Large intestine (tissue), 3 donors: Measurements from ENCODE around the gene SORCS2. TPM values are rescaled to one million over a fixed set of nuclear protein-coding genes. Genes with fewer than 3 reads are reported as not detected.

Experiments
- DNase-seq, 2 donors: peaks; one replicate each; pipeline versions ENCODE4 v3.0.0 to v3.0.0-alpha.2; 2013
- H3K27ac ChIP-seq: one replicate; pipeline ENCODE4 v1.5.1; 2013; ENCODE audit warnings: low read length
- H3K27me3 ChIP-seq: 2 replicates; pipeline ENCODE4 v1.6.1; 2013; ENCODE audit warnings: low read length; ENCODE audit not compliant: control insufficient read depth, insufficient read depth
- H3K36me3 ChIP-seq: 2 replicates; pipeline ENCODE4 v1.6.1; 2013; ENCODE audit warnings: low read length; ENCODE audit not compliant: control insufficient read depth, insufficient read depth
- H3K4me1 ChIP-seq: one replicate; pipeline ENCODE4 v1.6.1; 2013; ENCODE audit warnings: low read length; ENCODE audit not compliant: control insufficient read depth, insufficient read depth
- H3K4me3 ChIP-seq: one replicate; pipeline ENCODE4 v1.5.1; 2013; ENCODE audit warnings: low read length
- H3K9me3 ChIP-seq: one replicate; pipeline ENCODE4 v1.6.1; 2013; ENCODE audit warnings: mild to moderate bottlenecking, low read depth, low read length, moderate library complexity; ENCODE audit not compliant: control insufficient read depth
- WGBS: methylation state at CpG from one replicate; pipeline ENCODE4 v1.1.5; 2013; ENCODE audit warnings: low lambda C conversion rate; ENCODE audit not compliant: insufficient coverage; 5-methylcytosine and 5-hydroxymethylcytosine counted together
- polyA plus RNA-seq: library from polyadenylated mRNA; unstranded; fragments of 120-200 nt; gene quantifications from one replicate; pipeline ENCODE4 v1.2.1, GENCODE V29; 2013

SORCS2 gene
- polyA plus RNA-seq, 1 donor, result 3.6 TPM

DNA sequence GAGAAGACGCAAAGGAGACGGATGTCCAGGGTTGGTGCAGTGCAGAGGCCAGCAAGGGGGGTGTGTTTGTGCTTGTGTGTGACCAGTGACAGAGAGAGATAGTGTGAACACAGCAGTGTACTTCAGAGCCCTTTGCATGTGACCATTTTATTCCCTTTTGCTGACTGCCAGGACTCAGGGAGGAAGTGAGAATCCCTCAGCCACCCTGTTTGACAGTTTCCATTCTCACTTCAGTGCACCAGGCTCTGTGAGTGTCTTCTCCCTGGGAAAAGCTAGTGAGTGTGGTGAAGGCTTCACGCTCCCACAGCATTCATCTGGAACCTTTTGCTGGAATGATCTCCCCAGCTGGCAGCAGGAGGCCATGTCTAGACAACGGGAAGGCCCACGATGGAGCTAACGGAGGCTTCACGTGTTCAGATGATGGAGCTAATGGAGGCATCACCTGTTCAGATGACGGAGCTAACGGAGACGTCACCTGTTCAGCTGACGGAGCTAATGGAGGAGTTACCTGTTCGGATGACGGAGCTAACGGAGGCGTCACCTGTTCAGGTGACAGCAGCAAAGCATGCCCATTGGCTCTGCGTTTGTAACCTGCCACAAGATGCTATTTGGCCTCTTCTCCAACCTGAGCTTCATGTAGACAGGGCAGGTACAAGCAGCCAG is 551.9 kb downstream of the SORCS2 start:
- Histone ChIP-seq H3K27ac (no peak overlapping the region), H3K9me3 (no peaks in the 10 kb centered on the region)

DNA sequence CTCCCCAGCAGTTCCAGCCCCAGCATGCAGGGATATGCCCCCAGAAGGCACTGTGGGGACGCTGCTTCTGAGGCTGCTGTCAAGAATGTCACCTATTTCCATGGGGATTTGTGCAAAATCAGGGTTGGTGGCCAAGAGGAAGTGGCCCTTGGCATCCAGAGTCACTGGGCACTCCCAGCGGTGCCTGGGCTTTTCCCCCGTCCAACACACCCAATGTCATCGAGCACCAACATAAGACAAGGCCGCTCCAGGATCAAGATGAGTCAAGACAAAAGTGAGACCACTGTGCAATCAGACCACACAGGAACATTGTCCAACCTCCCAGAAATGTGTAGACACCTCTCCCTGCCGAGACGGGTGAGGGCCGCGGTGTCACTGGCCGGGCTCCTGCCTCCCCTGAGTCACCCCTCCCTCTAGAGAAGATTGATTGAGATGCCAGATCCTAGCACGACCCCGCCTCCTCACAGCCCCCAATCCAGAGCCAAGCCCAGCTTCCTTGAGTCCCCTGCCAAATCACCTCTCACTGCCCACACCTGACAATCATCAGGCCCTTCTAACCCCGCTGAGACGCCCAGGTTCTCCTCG is 553.1 kb downstream of the SORCS2 start:
- no CpG with 5 or more reads among the region's 15 CpGs for WGBS

More for the DNA sequence above, 551.9 kb downstream of the SORCS2 start:
- H3K27me3 ChIP-seq, result no peaks in the 10 kb centered on the region
- no peaks in the 10 kb centered on the region for H3K4me1 ChIP-seq
- H3K36me3 ChIP-seq, result no peaks in the 10 kb centered on the region
- DNase-seq, result no peak
- no CpG with 5 or more reads among the region's 16 CpGs for WGBS
- no peak overlapping the region for H3K4me3 ChIP-seq

DNA sequence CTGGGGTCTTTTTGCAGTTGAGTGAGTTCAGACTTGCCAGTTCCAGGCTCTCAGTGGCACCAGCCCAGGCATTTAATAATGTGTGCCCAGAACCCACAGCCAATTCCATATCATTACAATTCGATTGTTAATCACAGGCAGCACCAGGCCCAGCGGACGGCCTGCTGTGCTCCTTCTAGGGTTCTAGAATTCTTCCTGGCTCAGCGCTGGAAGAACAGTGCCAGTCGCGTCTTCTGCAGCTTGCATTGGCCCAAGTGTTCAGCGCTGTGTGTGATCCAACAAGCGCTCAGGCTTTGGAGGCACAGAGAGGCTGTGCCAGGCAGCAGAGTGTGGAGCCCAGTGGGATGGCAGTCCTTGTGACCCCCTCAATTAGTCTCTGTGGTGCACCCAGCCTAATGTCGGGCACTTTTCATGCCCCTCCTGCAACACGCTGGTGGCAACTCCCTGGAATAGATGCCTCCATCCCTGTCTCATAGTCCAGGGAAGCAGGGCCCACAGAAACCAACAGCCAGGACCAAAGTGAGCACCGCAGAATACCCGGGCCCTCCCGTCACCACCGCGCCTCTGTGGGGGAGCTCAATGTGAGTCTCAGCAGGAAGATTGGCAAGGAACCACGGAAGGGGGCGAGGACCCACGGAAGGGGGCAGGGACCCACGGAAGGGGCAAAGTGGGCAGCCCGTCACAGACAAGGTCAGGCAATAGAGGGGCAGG is 554.2 kb downstream of the SORCS2 start:
- H3K4me3 ChIP-seq, result no peak overlapping the region
- no peaks in the 10 kb centered on the region for H3K27me3 ChIP-seq
- no peaks in the 10 kb centered on the region for H3K9me3 ChIP-seq
- H3K27ac ChIP-seq, result no peak overlapping the region
- no peaks in the 10 kb centered on the region for H3K4me1 ChIP-seq
- no peak for DNase-seq
- no peaks in the 10 kb centered on the region for H3K36me3 ChIP-seq
- WGBS, result no CpG with 5 or more reads among the region's 20 CpGs

More for the DNA sequence above, 553.1 kb downstream of the SORCS2 start:
- Histone ChIP-seq H3K27ac (no peak overlapping the region), H3K27me3 (no peaks in the 10 kb centered on the region), H3K4me3 (no peak overlapping the region), H3K36me3 (no peaks in the 10 kb centered on the region), H3K4me1 (no peaks in the 10 kb centered on the region), H3K9me3 (no peaks in the 10 kb centered on the region)
- no peak for DNase-seq

DNA sequence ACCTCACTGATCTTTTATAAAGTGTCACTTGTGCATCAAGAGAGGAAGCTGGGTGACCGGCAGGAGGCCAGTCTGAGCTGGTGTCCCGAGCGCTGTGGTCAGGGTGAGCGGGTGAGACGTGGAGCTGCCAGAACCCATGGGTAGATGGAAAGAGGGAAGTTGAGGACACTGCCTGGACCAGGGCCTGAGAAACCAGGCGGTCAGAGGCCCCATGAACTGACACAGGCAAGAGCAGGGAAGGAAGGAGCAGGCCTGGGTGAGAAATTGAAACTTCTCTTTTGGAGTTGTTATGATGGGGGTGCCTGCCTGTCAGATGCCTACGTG is 554.7 kb downstream of the SORCS2 start:
- no peaks in the 10 kb centered on the region for H3K36me3 ChIP-seq
- H3K9me3 ChIP-seq, result no peaks in the 10 kb centered on the region
- H3K27ac ChIP-seq, result no peak overlapping the region
- no peaks in the 10 kb centered on the region for H3K4me1 ChIP-seq
- DNase-seq, result no peak
- H3K27me3 ChIP-seq, result no peaks in the 10 kb centered on the region
- 100% methylated on average over 2 of the region's 7 CpGs for WGBS
- no peak overlapping the region for H3K4me3 ChIP-seq

DNA sequence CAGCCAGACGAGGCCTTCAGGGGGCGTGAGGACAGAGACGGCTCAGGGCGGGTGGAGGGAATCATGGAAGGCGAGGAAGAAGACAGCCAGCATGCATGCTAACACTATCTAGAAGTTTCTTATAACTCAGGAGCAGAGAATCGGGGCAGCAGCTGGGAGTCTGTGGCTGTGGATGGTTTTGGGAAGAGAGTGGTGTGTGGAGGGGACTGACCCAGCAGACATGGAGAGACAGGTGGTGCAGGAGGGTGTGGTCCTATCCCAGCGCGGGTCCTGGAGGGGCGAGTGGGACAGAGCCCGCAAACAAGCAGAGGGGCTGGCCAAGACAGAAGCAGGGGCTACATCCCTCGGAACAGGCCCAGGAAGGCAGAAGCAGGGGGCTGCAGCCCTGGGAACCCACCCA is 555.2 kb downstream of the SORCS2 start:
- no peak overlapping the region for H3K27ac ChIP-seq
- no peak for DNase-seq
- no peak overlapping the region for H3K4me3 ChIP-seq
- H3K36me3 ChIP-seq, result no peaks in the 10 kb centered on the region
- no peaks in the 10 kb centered on the region for H3K4me1 ChIP-seq
- no peaks in the 10 kb centered on the region for H3K9me3 ChIP-seq
- no peaks in the 10 kb centered on the region for H3K27me3 ChIP-seq
- WGBS, result no CpG with 5 or more reads among the region's 11 CpGs

DNA sequence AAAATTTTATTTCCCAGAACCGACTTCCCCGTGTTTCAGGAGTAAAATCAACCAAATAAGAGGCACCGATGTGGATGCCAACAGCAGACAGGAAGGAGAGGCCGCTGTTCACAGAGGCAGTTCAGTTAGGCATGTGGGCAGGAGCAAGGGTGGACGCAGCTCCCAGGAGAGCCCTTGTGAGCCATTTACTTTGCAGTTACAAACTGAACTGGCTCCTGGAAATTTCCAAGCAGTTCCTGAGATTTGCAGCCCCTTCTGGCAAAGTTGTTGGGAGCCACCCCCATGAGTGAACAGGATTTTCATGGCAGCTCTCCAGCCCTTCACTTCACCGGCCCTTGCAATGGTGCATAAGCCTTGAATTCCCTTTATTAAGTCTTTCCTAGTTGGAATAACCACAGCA is 558.2 kb downstream of the SORCS2 start:
- Histone ChIP-seq H3K9me3 (no peaks in the 10 kb centered on the region), H3K27ac (no peak overlapping the region), H3K27me3 (no peaks in the 10 kb centered on the region), H3K4me1 (no peaks in the 10 kb centered on the region), H3K4me3 (no peak overlapping the region), H3K36me3 (no peaks in the 10 kb centered on the region)
- whole genome bisulfite sequencing, result no CpG with 5 or more reads among the region's 6 CpGs
- no peak for DNase-seq

DNA sequence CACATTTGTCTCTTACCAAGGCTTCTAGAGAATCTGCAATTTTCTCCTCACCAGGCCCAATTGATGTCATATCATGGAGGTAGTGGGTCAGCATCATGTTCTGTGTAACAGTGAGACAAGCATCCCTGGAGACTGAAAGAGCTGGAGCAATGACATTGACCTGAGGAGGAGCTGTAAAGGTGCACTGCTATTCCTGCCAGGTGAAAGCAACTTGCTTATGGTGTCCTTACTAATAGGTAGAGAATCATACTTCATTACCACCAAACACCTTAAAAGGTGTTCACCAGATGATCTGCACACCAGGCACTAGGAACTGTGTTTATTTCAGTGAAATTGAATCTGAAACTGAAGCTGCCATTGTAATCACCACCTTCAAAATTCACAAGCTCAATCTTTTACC is 558.6 kb downstream of the SORCS2 start:
- H3K4me3 ChIP-seq, result no peak overlapping the region
- no peaks in the 10 kb centered on the region for H3K4me1 ChIP-seq
- H3K27ac ChIP-seq, result no peak overlapping the region

DNA sequence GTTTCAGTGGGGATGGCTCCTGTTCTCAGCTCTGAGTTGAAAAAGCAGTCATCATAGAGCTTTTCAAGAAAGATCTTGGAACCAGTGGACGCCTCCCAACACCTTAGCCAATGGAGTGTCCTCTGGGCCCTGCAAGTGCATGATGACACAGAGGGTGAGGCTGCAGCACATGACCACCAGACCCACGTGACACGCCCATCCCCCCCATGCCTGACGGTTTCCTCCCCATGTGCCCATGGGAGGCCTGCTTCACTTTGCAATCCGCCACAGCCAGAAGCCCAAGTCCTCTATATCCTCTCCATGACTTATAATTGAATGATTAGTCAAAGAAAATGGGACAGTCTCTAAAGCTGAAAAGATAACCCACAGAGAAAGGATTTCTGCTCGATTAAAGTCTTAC is 560.3 kb downstream of the SORCS2 start:
- peaks cover 3% of the 10 kb centered on the region for H3K36me3 ChIP-seq
- no peaks in the 10 kb centered on the region for H3K9me3 ChIP-seq
- H3K27me3 ChIP-seq, result no peaks in the 10 kb centered on the region
- H3K4me3 ChIP-seq, result no peak overlapping the region
- no peaks in the 10 kb centered on the region for H3K4me1 ChIP-seq
- 80% methylated on average over 1 of the region's 6 CpGs for WGBS
- DNase-seq, result no peak
- no peak overlapping the region for H3K27ac ChIP-seq

More for the DNA sequence above, 558.6 kb downstream of the SORCS2 start:
- Histone ChIP-seq H3K36me3 (no peaks in the 10 kb centered on the region), H3K27me3 (no peaks in the 10 kb centered on the region), H3K9me3 (no peaks in the 10 kb centered on the region)
- DNase-seq, result no peak

DNA sequence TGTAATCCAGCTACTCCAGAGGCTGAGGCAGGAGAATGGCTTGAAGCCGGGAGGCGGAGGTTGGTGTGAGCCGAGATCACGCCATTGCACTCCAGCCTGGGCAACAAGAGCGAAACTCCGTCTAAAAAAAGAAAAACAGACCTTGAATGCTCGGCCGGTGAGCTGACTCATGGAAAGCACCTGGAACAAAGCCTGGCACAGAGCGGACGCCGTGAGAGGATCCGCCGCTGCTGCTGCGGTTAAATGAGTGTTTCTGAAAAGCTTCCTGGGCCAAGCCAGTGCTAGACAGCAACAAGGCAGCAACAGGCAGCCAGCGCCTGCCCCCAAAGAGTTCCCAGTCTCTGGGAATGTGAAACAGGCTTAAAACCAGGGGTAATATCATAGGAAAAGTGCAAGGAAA is 560.9 kb downstream of the SORCS2 start:
- no peaks in the 10 kb centered on the region for H3K4me1 ChIP-seq
- no CpG with 5 or more reads among the region's 15 CpGs for WGBS
- H3K27ac ChIP-seq, result no peak overlapping the region
- H3K9me3 ChIP-seq, result no peaks in the 10 kb centered on the region
- no peak overlapping the region for H3K4me3 ChIP-seq
- H3K36me3 ChIP-seq, result peaks cover 6% of the 10 kb centered on the region
- DNase-seq, result no peak
- H3K27me3 ChIP-seq, result no peaks in the 10 kb centered on the region

DNA sequence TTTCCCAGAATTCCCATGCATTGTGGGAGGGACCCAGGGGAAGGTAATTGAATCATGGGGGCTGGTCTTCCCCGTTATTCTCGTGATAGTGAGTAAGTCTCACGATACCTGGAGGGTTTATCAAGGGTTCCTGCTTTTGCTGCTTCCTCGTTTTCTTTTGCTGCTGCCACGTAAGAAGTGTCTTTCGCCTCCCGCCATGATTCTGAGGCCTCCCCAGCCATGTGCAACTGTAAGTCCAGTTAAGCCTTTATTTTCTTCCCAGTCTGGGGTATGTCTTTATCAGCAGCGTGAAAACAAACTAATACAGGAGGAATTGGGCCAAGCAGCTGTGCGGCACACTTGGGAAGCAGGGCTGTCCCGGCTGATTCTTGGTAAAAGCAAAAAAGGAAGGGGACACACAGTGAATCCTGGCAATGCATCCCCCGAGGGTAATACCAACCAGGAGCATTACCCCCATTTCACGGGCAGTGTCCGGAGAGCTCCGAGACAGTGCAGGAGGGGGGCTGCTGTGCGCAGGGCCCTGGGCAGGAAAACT is 561.7 kb downstream of the SORCS2 start:
- WGBS, result 100% methylated on average over 1 of the region's 15 CpGs
- Histone ChIP-seq H3K27ac (no peak overlapping the region), H3K36me3 (peaks cover 10% of the 10 kb centered on the region), H3K9me3 (no peaks in the 10 kb centered on the region), H3K4me1 (no peaks in the 10 kb centered on the region), H3K27me3 (no peaks in the 10 kb centered on the region), H3K4me3 (no peak overlapping the region)
- DNase-seq, result no peak
